GM18951 (cell line): Measurements from ENCODE around the gene DIS3L2.

Experiments
- POLR2A ChIP-seq: IDR thresholded peaks from 4 replicates; pipeline ENCODE4 v1.6.1; 2011; ENCODE audit warnings: mild to moderate bottlenecking; ENCODE audit not compliant: insufficient read length, insufficient read depth; ENCODE audit errors: extremely low read depth
- in situ Hi-C: fragments of 300-500 bp; cut with MboI; formaldehyde crosslinking; loops from one replicate; pipeline ENCODE4 v1.12.0; 2022; ENCODE audit warnings: low sequenced_read_pairs, mixed read lengths, inconsistent platforms; ENCODE audit not compliant: unreplicated experiment

DIS3L2 gene

DNA sequence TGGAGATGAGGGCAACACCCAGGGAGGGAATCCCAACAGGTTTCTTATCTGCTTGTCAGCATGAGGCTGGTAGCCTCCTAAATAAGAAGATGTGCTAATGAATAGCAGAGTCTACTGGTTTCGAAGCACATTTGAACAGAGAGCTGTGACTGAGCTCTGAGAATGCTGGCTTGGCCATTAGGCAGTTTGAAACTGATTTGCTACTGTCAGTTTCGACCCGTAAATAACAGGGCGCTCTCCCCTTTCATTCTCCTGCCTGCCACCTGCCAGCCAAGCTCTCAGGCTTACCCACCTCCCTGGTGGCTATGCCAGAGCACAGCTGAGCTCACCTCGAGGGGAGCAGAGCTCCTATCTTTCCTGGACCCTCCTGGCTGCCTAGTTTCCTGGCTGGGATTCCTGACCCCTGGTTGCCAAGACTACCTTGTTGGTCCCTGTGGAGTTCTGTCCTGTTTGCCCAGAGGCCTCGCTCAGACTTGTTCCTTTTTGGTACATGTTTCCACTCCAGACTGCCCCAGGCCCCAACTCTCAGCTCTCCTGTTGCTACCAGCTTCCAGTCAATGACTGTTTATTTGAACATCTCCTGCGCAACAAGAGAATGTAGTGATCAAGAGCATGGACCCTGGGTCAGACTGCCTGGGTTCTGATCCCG lies 314.7 kb downstream of the DIS3L2 start:
- in situ Hi-C loops: no loop called here
- no peak for TF ChIP-seq POLR2A

DNA sequence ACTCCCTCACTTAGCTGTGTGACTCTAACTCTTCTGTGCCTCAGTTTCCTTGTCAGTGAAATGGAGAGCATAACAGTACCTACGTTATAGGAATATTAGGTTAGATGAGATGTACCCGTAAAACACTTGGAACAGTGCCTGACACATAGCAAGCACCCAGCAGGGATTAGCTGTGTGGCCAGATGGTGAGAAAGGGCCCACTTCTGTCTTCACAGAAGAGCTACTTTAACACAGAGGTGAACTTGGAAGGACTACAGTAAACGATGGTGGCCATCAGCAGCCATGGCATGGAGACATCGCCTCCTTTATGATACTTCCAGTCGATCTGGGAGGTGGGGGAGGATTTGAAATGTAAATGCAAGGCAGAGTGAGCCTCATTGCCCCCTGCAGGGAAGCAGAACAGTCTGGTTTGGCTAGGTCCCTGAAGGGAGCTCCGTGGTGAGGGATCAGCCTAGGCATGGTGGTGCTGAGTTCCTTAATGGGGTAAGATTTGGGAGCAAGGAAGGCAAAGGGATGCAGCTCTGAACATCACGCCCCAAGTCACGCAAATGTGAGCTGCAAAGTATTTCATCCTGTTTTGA lies 315.3 kb downstream of the DIS3L2 start:
- in situ Hi-C loops: no loop called here
- no peak for TF ChIP-seq POLR2A

DNA sequence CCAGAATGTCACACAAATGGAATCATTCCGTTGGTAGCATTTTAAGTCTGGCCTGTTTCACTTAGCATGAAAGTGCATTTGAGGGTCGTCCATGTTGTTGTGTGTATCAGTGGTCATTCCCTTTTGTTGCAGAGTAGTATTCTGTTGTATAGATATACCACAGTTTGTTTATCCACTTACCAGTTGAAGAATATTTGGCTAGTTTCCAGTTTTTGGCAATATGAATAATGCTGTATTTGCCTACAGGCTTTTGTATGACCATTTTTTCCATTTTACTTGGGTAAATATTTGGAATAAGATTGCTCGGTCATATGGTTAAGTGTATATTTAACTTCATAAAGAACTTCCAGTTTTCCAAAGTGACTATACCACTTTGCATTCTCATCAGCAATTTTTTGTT lies 317.0 kb downstream of the DIS3L2 start:
- no peak for TF ChIP-seq POLR2A
- in situ Hi-C loops: no loop called here

DNA sequence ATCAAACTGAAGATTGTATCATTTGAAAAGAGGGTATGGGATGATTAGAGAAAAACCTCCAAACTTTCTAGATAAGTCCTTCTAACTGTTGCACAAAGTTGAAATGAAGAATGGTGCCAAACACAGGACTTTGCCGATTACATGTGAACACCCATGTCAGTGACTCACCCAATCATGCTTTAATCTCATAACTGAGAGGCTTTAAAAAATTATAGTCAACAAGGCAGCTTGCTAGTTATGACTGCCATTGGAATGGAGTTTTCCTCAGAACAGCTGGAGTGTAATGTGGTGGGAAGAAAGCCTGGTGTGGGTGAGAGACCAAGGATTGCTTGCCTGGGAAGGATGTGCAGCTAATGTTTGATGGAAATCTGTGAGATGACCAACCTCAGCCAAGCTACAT lies 318.8 kb downstream of the DIS3L2 start:
- TF ChIP-seq POLR2A: no peak
- in situ Hi-C loops: no loop called here

DNA sequence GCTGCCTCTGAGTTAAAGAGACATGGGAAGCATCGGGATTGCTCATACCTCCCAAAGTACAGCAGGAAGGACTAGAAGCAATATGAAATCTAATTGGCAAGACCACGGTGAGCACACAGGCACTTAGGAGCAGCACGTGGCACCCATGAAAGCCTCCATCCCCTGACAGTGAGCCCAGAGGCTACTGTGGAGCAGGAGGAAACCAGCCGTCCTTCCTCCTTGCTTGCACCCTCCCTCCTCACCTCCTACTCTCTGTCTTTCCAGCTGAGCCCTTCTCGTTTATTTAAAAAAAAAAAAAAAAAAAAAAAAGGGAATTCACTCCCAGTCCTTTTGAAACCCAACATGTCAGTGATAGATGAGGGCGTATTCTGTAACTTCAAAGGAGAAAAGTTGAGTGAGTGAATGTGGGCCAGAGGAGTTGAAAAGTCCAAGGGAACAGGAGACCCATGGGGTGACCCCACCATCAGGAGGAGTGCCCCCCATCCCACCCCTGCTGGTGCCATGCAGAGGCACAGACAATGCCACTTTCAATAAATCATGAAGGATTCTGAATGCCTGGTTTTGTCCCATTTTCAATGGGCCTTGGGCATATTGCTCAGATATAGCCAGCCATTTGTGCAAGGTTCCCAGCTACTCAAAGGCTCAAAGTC lies 320.5 kb downstream of the DIS3L2 start:
- in situ Hi-C loops: no loop called here
- TF ChIP-seq POLR2A: no peak

DNA sequence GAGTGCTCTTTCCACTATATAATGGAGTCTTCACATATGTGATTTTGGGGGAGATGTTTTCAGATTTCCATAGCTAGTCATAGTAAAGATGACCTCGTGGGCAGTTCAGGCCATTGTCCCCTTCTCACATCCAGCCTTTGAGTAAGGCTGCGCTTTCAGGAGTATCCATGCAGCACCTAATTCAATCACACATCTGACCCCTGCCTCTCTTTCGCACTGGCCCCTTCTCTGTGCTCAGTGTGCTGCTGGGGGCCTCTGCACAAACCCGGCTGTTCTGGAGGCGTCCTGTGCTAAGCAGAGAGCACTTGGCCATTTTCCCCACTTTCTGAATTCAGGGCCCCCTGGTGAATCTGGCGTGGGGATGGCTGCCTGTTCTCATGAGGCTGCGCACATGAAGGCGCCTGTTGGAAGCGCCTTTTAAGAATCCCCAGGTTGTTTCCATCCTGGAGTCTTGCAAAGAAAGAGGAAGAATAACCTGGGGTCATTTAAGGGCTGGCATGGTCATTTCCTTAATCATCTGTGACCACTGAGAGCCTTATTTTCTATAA lies 321.1 kb downstream of the DIS3L2 start:
- no peak for TF ChIP-seq POLR2A
- in situ Hi-C loops: no loop called here

DNA sequence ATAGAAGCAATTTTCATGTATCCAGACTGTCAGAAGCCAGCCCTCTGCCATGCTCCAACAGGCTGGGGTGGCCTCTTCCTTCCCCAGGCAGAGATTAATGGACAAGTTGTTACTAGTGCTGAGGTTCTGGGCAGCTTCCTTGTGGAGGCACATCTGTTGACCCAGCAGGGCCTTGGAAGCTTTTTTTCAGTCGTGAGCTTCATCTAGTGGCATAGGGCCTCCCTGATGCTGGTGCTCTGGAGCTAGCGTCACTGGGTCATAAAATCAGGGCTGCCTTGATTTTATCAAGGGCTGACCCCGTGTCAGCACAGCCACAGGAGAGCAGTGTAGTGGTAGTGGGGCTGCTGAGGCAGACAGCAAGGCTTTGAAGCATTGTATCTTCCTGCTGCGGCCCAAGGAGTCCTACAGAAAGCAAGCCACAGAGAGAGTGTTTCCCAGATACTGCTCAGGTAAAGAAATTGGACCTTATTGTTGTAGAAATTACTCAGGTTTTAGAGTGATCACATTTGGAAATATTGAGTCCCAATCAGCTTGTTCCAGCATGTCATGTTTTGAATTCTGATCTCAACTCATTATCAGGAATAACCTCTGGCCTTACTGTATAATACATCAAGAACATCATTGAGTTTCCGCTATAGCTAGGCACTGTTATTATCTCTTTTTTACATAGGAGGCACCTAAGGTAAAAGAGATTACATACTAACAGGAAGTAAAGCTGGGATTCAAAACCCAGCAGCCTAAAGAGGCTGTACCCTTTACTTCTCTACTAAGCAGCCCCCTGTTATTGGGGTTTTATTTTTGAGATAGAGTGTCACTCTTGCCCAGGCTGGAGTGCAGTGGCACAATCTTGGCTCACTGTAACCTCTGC lies 324.7 kb downstream of the DIS3L2 start:
- in situ Hi-C loops: no loop called here
- TF ChIP-seq POLR2A: no peak

DNA sequence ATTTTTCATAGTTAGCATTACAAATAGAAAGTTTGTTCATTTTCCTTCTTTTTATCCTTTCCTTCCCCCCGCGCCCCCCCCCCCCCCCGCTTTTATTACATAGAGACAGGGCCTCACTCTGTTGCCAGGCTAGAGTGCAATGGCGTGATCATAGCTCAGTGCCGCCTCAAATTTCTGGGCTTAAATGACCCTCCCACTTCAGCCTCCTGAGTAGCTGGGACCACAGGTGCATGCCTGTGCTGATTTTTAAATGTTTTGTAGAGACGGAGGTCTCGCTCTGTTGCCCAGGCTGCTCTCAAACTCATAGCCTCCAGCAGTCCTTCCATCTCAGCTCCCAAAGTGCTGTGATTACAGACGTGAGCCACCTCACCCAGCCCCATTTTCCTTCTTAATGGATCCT lies 325.8 kb downstream of the DIS3L2 start:
- no peak for TF ChIP-seq POLR2A
- in situ Hi-C loops: no loop called here

DNA sequence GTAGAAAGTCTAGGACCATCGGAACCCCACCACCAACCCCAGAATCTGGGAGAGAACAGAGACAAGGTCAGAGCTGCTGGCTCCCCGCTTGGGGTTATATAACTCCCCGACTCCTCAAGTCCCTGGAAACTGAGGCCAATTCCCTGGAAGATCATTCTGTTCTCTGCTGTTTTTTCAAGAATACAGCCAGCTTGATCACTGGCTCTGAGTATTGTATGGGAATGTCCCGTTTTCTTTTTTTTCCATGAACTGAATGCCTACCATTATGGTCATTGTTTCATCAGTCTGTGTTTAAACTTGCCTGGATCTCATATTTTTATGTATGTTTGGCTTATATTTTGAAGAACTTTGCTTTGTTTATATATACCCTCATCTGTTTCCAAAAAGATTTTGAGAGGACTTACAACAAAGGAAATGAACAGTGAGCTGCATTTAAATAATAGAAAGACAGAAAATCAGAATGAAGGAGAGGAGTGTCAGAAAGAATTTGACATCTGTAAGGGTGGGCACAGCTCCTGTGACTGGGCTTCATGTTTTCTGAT lies 327.0 kb downstream of the DIS3L2 start:
- in situ Hi-C loops: no loop called here

DNA sequence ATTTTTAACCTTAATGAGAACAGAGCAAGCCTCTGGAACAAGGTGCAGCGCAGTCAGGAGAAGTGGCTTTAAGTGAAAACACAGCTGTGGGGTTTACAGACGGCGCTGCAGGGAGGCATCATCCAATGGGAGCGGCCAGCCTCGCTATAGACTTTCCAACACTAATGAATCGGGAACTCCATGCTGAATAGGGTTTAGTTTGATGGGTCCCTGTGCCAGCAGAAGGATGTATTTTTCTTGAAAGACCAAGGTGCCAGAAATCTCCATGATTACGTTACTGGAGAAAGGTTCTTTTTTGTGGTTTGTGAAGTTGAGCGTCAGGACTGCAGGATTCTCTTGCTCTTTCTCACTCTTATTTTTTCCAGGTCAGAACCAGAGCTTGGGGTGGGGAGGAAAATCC lies 329.2 kb downstream of the DIS3L2 start:
- TF ChIP-seq POLR2A: no peak
- in situ Hi-C loops: no loop called here

More for the DNA sequence above, 327.0 kb downstream of the DIS3L2 start:
- no peak for TF ChIP-seq POLR2A

DNA sequence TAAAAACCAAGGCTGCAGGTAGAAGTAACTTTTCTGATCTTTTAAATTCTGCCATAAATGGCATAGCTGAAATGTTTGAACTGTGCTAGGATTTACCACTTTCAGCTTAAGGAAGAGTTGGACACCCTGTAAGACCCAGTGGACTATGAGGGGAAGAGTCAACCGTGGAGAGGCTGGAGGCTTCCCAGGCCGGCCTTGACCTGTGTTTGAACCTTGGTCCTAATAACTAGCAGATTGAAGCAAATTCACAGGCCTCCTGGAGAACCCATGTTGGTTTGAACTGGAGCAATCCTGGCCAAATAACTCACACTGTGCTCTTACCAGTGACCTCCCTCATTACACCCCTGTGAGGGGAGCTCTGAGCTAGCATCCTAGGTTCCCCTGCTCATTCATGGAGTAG lies 329.8 kb downstream of the DIS3L2 start:
- no peak for TF ChIP-seq POLR2A
- in situ Hi-C loops: no loop called here

DNA sequence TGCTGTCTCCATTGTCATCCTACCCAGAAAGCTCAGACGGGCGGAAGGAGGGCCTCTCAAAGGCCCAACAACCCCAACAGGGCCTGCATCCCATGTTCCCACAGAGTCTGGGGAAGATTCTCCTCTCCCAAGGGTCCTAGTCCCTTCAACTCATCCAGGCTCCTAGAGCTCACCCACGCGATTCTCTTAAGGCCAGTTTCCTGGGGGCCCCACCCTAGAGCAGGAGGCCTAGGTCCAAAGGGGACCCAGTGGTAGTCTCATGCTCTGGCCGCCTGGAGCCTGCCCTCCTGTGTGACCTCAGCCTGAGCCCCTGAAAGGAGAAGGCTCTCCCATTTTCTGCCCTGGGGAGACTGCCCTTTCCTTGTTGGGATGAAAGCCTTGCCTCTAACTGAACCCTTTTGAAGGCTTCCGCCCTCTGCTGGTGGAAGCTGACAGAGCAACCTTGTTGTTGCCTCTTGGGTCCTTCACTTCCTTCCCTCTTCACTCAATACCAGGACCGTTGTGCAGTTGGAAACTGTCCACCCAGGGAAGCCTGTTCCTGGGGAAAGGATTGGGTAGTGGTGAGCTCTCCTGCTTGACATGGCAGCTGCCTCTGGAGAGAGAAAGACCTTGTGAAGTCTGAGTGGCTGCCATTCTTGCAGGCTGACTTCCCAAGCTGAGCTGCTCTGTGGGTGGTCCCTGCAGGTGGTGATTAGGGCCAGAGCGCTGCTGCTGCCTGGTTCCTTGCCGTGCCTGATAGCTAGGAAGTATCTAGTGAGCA lies 331.1 kb downstream of the DIS3L2 start:
- in situ Hi-C loops: no loop called here
- TF ChIP-seq POLR2A: no peak
